Liver (tissue), 3 donors: Measurements from ENCODE around the gene BTBD8.

ENCODE experiments used
- CTCF ChIP-seq: fragments of 150-350 bp; IDR thresholded peaks from 2 replicates; pipeline ENCODE4 v1.5.1; 2017; ENCODE audit warnings: improper control_type of control experiment, low read depth, low read length; ENCODE audit not compliant: missing input control
- EGR1 ChIP-seq, 2 donors: IDR thresholded peaks; 2 replicates each; pipeline ENCODE4 v1.6.1; 2016 to 2018; ENCODE audit warnings: antibody characterized with exemption in 2 of 2, low read depth in 2 of 2
- JUND ChIP-seq, 2 donors: IDR thresholded peaks; 2 replicates each; pipeline ENCODE4 v1.6.1; 2016; ENCODE audit warnings: antibody characterized with exemption in 2 of 2
- MAX ChIP-seq: IDR thresholded peaks from 2 replicates; pipeline ENCODE4 v1.6.1; 2016; ENCODE audit warnings: antibody characterized with exemption
- RXRA ChIP-seq, 2 donors: IDR thresholded peaks; 2 replicates each; pipeline ENCODE4 v1.6.1; 2017 to 2018; ENCODE audit warnings: antibody characterized with exemption in 2 of 2, mild to moderate bottlenecking in 1 of 2
- SP1 ChIP-seq: IDR thresholded peaks from 2 replicates; pipeline ENCODE4 v1.6.1; 2018; ENCODE audit warnings: antibody characterized with exemption, mild to moderate bottlenecking
- TAF1 ChIP-seq: conservative IDR thresholded peaks from 2 replicates; pipeline ENCODE4 v1.6.1; 2016; ENCODE audit warnings: antibody characterized with exemption, mild to moderate bottlenecking
- YY1 ChIP-seq: IDR thresholded peaks from 2 replicates; pipeline ENCODE4 v1.6.1; 2016; ENCODE audit warnings: antibody characterized with exemption, mild to moderate bottlenecking
- TF ChIP-seq, protein P1 (sequence below): IDR thresholded peaks from 2 replicates; pipeline ENCODE4 v1.6.1; 2016; ENCODE audit warnings: antibody characterized with exemption
- TF ChIP-seq, protein P2 (sequence below): IDR thresholded peaks from 2 replicates; pipeline ENCODE4 v1.6.1; 2016; ENCODE audit warnings: antibody characterized with exemption
- TF ChIP-seq, protein P3 (sequence below): IDR thresholded peaks from 2 replicates; pipeline ENCODE4 v1.6.1; 2016; ENCODE audit warnings: antibody characterized with exemption, mild to moderate bottlenecking
- donor health status: healthy.
- donor health status: healthy.

DNA sequence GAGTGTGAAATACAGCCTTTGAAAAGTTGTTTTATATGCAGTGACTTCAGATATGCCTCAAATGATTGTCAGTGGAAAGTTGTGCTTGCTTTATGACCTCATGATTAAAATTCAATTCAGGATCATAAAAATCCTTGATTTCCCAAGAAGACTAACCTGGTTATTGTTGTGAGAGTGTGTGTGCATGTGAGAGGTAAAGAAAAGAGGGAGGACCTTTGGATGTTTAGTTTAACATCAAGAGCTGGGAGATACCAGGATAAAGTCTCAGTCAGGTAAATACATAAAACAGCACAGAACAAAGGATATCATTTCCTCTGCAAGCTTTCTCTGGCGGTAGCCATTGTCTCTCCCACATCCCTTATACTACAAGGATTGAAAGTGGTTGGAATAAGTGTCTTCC, 14.4 kb downstream of the BTBD8 start:
- TF ChIP-seq, protein P1, sequence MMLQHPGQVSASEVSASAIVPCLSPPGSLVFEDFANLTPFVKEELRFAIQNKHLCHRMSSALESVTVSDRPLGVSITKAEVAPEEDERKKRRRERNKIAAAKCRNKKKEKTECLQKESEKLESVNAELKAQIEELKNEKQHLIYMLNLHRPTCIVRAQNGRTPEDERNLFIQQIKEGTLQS = no peak
- TF ChIP-seq CTCF (no peak), JUND (IDR thresholded peaks at IDR 0.05) (no peak), MAX (no peak), TAF1 (no peak), EGR1 (IDR thresholded peaks at IDR 0.05; ENCODE audit: low read depth in 2 of 2) (no peak), RXRA (IDR thresholded peaks at IDR 0.05) (no peak), SP1 (no peak), YY1 (no peak)
- TF ChIP-seq, protein P2, sequence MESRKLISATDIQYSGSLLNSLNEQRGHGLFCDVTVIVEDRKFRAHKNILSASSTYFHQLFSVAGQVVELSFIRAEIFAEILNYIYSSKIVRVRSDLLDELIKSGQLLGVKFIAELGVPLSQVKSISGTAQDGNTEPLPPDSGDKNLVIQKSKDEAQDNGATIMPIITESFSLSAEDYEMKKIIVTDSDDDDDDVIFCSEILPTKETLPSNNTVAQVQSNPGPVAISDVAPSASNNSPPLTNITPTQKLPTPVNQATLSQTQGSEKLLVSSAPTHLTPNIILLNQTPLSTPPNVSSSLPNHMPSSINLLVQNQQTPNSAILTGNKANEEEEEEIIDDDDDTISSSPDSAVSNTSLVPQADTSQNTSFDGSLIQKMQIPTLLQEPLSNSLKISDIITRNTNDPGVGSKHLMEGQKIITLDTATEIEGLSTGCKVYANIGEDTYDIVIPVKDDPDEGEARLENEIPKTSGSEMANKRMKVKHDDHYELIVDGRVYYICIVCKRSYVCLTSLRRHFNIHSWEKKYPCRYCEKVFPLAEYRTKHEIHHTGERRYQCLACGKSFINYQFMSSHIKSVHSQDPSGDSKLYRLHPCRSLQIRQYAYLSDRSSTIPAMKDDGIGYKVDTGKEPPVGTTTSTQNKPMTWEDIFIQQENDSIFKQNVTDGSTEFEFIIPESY = no peak
- TF ChIP-seq, protein P3, sequence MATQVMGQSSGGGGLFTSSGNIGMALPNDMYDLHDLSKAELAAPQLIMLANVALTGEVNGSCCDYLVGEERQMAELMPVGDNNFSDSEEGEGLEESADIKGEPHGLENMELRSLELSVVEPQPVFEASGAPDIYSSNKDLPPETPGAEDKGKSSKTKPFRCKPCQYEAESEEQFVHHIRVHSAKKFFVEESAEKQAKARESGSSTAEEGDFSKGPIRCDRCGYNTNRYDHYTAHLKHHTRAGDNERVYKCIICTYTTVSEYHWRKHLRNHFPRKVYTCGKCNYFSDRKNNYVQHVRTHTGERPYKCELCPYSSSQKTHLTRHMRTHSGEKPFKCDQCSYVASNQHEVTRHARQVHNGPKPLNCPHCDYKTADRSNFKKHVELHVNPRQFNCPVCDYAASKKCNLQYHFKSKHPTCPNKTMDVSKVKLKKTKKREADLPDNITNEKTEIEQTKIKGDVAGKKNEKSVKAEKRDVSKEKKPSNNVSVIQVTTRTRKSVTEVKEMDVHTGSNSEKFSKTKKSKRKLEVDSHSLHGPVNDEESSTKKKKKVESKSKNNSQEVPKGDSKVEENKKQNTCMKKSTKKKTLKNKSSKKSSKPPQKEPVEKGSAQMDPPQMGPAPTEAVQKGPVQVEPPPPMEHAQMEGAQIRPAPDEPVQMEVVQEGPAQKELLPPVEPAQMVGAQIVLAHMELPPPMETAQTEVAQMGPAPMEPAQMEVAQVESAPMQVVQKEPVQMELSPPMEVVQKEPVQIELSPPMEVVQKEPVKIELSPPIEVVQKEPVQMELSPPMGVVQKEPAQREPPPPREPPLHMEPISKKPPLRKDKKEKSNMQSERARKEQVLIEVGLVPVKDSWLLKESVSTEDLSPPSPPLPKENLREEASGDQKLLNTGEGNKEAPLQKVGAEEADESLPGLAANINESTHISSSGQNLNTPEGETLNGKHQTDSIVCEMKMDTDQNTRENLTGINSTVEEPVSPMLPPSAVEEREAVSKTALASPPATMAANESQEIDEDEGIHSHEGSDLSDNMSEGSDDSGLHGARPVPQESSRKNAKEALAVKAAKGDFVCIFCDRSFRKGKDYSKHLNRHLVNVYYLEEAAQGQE = no peak
